ENCODE results near the gene UBE2L5.

DNA sequence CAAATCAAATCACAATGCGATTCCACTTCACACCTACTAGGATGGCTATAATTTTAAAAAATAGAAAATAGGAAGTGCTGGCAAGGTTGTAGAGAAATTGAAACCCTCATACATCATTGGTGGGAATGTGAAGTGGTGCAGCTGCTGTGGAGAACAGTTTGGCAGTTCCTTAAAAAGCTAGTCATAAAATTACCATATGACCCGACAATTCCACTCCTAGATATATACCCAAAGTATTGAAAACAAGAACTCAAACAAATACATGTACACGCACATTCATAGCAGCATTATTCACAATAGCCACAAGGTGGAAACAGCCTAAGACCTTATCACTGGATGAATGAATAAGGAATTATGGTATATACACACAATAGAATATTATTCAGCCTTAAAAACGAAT is 31.4 kb downstream of the UBE2L5 start:
- TF ChIP-seq ZNF292 (CRISPR knock-in tag; IDR thresholded peaks at IDR 0.05; ENCODE audit: borderline replicate concordance, low read depth) (no peak), ZZZ3 (CRISPR knock-in tag; IDR thresholded peaks at IDR 0.05; ENCODE audit: borderline replicate concordance) (no peak), NR2C2 (CRISPR knock-in tag; IDR thresholded peaks at IDR 0.05; ENCODE audit: borderline replicate concordance) (no peak), ZNF136 (CRISPR knock-in tag; IDR thresholded peaks at IDR 0.05; ENCODE audit: low read depth) (no peak), ZIK1 (CRISPR knock-in tag; IDR thresholded peaks at IDR 0.05; ENCODE audit: borderline replicate concordance, low read depth) (no peak)
- TF ChIP-seq, protein P1, sequence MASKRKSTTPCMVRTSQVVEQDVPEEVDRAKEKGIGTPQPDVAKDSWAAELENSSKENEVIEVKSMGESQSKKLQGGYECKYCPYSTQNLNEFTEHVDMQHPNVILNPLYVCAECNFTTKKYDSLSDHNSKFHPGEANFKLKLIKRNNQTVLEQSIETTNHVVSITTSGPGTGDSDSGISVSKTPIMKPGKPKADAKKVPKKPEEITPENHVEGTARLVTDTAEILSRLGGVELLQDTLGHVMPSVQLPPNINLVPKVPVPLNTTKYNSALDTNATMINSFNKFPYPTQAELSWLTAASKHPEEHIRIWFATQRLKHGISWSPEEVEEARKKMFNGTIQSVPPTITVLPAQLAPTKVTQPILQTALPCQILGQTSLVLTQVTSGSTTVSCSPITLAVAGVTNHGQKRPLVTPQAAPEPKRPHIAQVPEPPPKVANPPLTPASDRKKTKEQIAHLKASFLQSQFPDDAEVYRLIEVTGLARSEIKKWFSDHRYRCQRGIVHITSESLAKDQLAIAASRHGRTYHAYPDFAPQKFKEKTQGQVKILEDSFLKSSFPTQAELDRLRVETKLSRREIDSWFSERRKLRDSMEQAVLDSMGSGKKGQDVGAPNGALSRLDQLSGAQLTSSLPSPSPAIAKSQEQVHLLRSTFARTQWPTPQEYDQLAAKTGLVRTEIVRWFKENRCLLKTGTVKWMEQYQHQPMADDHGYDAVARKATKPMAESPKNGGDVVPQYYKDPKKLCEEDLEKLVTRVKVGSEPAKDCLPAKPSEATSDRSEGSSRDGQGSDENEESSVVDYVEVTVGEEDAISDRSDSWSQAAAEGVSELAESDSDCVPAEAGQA (IDR thresholded peaks at IDR 0.05; ENCODE audit: low read depth), result no peak
- TF ChIP-seq, protein P1 (CRISPR knock-in tag; IDR thresholded peaks at IDR 0.05; ENCODE audit: borderline replicate concordance), result no peak
- TF ChIP-seq, protein P2, sequence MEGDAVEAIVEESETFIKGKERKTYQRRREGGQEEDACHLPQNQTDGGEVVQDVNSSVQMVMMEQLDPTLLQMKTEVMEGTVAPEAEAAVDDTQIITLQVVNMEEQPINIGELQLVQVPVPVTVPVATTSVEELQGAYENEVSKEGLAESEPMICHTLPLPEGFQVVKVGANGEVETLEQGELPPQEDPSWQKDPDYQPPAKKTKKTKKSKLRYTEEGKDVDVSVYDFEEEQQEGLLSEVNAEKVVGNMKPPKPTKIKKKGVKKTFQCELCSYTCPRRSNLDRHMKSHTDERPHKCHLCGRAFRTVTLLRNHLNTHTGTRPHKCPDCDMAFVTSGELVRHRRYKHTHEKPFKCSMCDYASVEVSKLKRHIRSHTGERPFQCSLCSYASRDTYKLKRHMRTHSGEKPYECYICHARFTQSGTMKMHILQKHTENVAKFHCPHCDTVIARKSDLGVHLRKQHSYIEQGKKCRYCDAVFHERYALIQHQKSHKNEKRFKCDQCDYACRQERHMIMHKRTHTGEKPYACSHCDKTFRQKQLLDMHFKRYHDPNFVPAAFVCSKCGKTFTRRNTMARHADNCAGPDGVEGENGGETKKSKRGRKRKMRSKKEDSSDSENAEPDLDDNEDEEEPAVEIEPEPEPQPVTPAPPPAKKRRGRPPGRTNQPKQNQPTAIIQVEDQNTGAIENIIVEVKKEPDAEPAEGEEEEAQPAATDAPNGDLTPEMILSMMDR (CRISPR knock-in tag; IDR thresholded peaks at IDR 0.05), result no peak

Measured in HepG2 (cell line).